ENCODE results near the gene PTPN21.
"Not testable (repeated sequence)": the region's sequence is repeated elsewhere in the genome, so short reads cannot be mapped to it uniquely, and the experiment has no call there.

PTPN21 gene

DNA sequence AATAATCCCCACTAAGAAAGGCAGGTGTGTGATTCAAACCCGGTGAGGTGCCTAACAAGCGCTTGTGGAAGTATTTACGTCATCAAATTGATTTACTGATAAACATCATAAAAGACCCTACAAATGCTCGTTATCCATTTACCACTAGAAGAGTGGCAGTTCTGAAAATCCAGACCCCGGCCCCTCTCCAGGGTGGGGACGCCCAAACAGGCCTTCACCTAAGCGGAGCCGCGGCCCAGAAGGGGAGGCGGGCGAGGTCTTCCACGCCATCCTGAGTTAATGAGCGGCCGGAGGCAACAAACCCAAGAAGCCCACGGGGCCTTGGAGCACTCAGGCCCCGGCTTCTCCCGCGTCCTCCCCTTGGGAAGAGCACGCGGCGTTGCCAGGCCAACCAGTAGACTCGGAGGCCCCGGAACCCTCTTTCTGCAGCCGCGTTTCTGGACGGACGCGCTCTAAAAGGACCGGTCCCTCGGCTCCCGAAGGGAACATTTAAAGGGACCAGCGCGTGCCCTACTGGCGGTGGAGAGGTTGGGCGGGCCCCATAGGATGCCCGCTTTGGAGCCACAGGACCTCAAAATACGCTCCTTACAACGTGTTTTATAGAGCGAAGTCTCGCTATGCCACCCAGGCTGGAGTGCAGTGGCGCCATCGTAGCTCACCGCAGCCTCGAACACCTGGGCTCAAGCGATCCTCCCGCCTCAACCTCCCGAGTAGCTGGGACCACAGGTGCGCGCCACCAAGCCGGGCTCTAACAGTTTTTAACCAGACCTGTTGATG is 3.5 kb downstream of the PTPN21 start:
- DNase-seq, result peak; percentile 78

- no peak for DNase-seq
Measured at GRCh38 chr14:88550078-88550477, 4.7 kb downstream of the PTPN21 start.

DNA sequence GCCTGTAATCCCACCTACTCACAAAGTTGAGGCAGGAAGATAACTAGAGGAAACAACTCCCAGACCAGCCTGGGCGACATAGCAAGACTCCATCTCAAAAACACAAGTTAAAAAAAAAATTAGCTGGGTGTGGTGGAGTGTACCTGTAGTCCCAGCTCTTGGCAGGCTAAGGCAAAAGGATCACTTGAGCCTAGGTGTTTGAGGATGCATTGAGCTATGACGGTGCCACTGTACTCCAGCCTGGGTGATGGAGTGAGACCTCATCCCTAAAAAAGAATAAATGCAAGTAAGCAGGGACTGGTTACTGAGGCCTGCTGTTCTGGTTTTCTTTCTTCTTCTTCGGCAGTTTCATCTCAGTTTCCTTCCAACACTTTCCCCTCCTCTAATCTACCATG is 7.4 kb downstream of the PTPN21 start:
- DNase-seq, result no peak

GRCh38 chr14:88546621-88547385 is 8.0 kb downstream of the PTPN21 start:
- DNase-seq, result no peak

DNA sequence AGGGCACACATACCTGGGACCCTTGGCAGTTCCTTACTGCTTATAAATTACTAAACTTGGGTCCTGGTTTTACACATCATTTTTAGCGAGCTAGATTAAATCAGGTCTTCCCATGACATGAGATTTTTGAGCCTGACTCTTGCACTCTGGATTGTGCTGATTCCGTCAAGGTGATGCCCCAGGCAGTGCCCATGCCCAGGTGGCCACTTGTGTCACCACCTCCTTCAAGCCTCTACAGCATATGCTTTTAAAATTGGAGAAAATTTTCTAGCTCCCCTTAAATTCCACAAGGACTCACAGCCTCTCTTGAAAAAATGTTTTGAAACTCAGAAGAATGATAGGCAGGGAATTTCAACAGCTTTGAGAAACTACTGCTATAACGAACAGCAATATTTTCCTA is 9.6 kb downstream of the PTPN21 start:
- DNase-seq, result no peak

- DNase-seq, result no peak
Measured at GRCh38 chr14:88542857-88543795, 11.7 kb downstream of the PTPN21 start.

GRCh38 chr14:88541324-88541723 is 13.5 kb downstream of the PTPN21 start:
- no peak for DNase-seq

GRCh38 chr14:88535813-88536212 is 19.0 kb downstream of the PTPN21 start:
- DNase-seq, result no peak

GRCh38 chr14:88535149-88535548 is 19.7 kb downstream of the PTPN21 start:
- no peak for DNase-seq

DNA sequence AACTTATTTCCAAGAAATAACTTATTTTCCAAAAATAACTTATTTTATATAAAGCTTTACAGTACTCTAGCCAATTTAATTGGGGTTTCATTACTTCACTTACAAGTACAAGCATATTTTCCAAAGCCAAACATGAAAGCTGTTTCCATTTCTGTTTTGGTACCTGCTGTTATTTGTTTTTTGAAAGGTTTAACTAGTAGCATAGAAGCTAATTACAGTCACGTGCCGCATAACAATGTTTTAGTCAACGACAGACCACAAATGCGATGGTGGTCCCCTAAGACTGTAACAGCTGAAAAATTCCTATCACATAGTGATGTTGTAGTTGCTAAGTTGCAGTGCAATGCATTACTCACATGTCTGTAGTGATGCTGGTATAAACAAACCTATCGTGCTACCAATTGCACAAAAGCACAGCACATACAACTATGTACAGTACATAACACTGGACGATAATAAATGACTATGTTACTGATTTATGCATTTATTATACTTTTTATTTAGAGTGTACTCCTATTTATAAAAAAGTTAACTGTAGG is 21.7 kb downstream of the PTPN21 start:
- DNase-seq, result no peak

DNA sequence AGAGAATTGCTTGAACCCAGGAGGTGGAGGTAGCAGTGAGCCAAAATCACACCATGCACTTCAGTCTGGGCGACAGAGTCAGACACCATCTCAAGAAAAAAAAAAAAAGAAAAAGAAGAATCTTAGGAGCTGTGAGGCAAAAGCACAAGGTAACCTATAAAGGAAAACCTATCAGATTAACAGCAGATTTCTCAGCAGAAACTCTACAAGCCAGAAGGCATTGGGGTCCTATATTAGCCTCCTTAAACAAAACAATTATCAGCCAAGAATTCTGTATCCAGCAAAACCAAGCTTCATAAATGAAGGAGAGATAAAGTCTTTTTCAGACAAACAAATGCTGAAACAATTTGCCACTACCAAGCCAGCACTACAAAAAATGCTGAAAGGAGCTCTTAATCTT is 24.9 kb downstream of the PTPN21 start:
- DNase-seq, result not testable (repeated sequence)

DNA sequence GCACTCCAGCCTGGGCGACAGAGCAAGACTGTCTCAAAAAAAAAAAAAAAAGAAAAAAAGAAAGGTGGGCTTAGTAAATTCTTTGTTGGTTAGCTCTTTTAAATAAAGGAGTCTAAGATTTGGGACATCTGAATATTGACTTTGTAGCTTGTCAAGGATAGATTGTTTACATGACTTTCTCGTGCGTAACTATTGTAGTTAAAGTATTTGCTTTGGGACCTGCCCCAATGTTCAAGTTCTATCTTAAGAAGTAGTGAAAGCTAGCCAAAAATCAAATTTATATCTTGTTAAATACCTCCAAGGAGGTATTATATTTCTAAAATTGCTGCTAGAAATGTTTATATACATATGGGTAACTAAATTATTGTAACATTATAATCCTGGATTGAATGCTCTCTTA is 32.4 kb downstream of the PTPN21 start:
- DNase-seq, result no peak

- no peak for DNase-seq
Measured at GRCh38 chr14:88521818-88522217, 33.0 kb downstream of the PTPN21 start.

- no peak for DNase-seq
Measured at GRCh38 chr14:88519907-88520306, 34.9 kb downstream of the PTPN21 start.

- DNase-seq, result no peak
Measured at GRCh38 chr14:88518592-88519512, 36.0 kb downstream of the PTPN21 start.

DNA sequence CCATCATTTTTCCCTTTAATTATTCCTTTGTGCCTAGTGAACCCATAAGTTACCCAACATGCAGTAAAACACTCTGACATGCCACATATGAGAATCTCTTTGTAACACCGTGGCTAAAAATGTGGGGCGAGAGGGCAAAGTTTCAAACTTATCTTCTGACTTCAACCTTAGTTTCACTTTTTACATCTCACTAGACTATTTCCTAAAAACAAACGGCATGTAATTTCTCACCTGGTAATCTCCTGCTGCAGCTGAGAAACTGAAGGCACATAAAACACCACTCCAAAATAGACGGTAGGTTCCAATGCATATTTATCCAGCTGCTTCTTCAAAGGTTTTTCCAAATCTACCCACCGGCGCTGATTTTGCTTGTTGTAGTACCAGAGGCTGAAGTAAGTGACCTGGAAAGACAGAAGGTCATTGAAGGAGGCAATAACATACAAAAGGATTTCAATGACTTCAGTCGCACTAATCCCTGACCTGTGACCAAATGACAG is 37.9 kb downstream of the PTPN21 start:
- DNase-seq, result no peak

- DNase-seq, result no peak
Measured at GRCh38 chr14:88515499-88516221, 39.1 kb downstream of the PTPN21 start.

GRCh38 chr14:88507208-88507607 is 47.6 kb downstream of the PTPN21 start:
- DNase-seq, result no peak

GRCh38 chr14:88505621-88506020 is 49.2 kb downstream of the PTPN21 start:
- no peak for DNase-seq

- DNase-seq, result no peak
Measured at GRCh38 chr14:88504602-88505001, 50.2 kb downstream of the PTPN21 start.

All from activated CD4-positive, alpha-beta T cell treated with anti-CD3 and anti-CD28 coated beads for 48 hours (primary cell).